Mucosa of rectum (tissue), 2 donors: Measurements from ENCODE around the gene CFAP58.

Source experiments
- H3K27ac ChIP-seq, 2 donors: one replicate each; pipeline ENCODE4 v1.7.0; 2013; ENCODE audit warnings: inconsistent platforms in 2 of 2, low read depth in 2 of 2, low read length in 2 of 2
- H3K27me3 ChIP-seq, 2 donors: one replicate each; pipeline ENCODE4 v1.7.0; 2013; ENCODE audit warnings: low read length in 2 of 2; ENCODE audit not compliant: control insufficient read depth in 2 of 2, insufficient read depth in 2 of 2
- H3K36me3 ChIP-seq, 2 donors: one replicate each; pipeline ENCODE4 v1.7.0; 2013; ENCODE audit warnings: low read length in 2 of 2; ENCODE audit not compliant: control insufficient read depth in 2 of 2, insufficient read depth in 2 of 2
- H3K4me1 ChIP-seq, 2 donors: one replicate each; pipeline ENCODE4 v1.7.0; 2013; ENCODE audit warnings: low read length in 2 of 2, mild to moderate bottlenecking in 1 of 2; ENCODE audit not compliant: control insufficient read depth in 2 of 2, insufficient read depth in 2 of 2
- H3K4me3 ChIP-seq, 2 donors: one replicate each; pipeline ENCODE4 v1.7.0; 2013; ENCODE audit warnings: low read length in 2 of 2
- H3K9ac ChIP-seq, 2 donors: one replicate each; pipeline ENCODE4 v1.7.0; 2013; ENCODE audit warnings: low read length in 2 of 2, low read depth in 1 of 2, mild to moderate bottlenecking in 1 of 2
- H3K9me3 ChIP-seq, 2 donors: one replicate each; pipeline ENCODE4 v1.7.0; 2013; ENCODE audit warnings: low read length in 2 of 2; ENCODE audit not compliant: control insufficient read depth in 2 of 2
- donor health status: healthy.
- donor health status: Normal muscosa, but diverticular disease.

CFAP58 gene

DNA sequence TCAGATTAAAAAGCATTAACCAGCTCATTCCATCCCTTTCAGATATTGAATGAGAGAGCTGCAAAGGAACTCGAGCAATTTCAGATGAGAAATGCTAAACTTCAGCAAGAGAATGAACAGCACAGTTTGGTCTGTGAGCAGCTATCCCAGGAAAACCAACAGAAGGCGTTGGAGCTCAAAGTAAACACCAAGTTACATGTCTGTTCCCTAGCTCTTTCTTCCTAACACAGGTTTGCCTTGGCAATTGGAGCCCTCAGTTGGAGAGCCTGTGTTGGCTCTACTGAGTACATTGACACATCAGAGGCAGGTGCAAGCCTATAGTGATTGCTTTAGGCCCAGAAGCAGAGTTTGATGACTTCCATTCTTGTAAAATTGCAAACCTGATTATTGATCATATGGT is 14.7 kb downstream of the CFAP58 start:
- no peaks in the 10 kb centered on the region for H3K4me1 ChIP-seq
- H3K9me3 ChIP-seq = peaks cover 0 to 2% of the 10 kb centered on the region in 2 donors
- peaks cover 3% of the 10 kb centered on the region in 2 donors for H3K27me3 ChIP-seq
- no peak overlapping the region for H3K4me3 ChIP-seq
- H3K36me3 ChIP-seq = no peaks in the 10 kb centered on the region
- no peak overlapping the region for H3K9ac ChIP-seq
- H3K27ac ChIP-seq = no peak overlapping the region

DNA sequence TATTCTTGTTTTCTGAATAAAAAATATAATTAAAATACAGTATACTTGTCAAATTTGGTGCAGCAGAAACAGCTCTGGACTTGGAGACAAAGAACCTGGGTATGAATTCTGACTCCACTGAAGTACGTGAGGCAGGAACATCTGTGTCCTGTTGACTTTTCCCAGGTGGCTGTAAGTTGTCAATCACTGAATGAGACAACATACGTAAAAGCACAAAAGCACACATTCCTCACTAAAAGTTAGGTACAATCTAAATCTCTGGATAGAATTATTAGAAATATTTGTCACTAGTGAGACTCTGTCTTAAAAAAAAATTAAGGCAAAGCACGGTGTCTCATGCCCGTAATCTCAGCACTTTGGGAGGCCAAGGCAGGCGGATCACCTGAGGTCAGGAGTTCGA is 18.1 kb downstream of the CFAP58 start:
- H3K9ac ChIP-seq = no peak overlapping the region
- no peaks in the 10 kb centered on the region for H3K36me3 ChIP-seq
- H3K4me3 ChIP-seq = no peak overlapping the region
- no peak overlapping the region for H3K27ac ChIP-seq
- peaks cover 0 to 2% of the 10 kb centered on the region in 2 donors for H3K9me3 ChIP-seq
- no peaks in the 10 kb centered on the region for H3K4me1 ChIP-seq
- peaks cover 0 to 3% of the 10 kb centered on the region in 2 donors for H3K27me3 ChIP-seq

DNA sequence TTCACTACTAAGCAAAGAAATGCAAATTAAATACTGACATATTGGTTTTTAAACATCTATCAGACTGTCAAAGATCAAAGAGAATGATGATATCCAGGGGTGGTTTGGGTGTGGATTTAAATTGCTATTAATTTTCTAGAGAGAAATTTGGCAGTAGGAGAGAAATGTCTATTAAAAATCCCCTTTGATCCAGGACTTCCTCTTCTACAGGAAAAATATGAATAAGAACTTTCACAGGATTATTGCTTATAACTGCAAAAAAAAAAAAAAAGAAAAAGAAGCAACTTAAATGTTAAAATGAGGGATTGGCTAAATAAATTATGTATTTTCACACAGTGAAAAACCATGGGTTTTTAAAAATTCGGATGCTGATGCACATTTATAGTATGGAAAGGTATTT is 21.0 kb downstream of the CFAP58 start:
- H3K9me3 ChIP-seq = peaks cover 0 to 2% of the 10 kb centered on the region in 2 donors
- no peaks in the 10 kb centered on the region for H3K36me3 ChIP-seq
- H3K27me3 ChIP-seq = no peaks in the 10 kb centered on the region
- no peak overlapping the region for H3K4me3 ChIP-seq
- no peak overlapping the region for H3K9ac ChIP-seq
- no peaks in the 10 kb centered on the region for H3K4me1 ChIP-seq
- no peak overlapping the region for H3K27ac ChIP-seq

DNA sequence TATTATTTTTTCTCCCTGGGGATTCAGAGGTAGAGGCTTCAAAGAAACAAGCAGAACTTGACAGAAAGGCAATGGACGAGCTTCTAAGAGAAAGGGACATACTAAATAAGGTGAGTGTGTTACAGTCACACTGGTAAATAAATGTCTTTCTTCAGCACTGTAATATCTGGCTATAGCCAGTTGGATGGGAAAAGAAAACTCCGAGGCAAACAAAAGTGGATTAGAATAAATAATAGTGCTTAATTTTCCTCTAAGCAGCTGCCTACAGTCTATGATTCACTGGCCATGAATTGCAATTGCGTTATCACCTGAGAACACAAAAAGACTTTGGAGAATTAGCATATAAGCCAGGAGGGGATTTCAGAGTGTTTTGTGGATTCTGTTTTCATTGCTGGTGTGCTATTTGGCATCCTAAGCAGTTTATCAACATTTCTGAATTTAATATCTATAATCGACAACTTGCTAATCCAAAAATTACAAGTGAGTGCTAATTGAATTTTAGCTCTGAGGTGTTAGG is 23.2 kb downstream of the CFAP58 start:
- Histone ChIP-seq H3K36me3 (no peaks in the 10 kb centered on the region), H3K9me3 (no peaks in the 10 kb centered on the region), H3K4me1 (no peaks in the 10 kb centered on the region), H3K27ac (no peak overlapping the region), H3K4me3 (no peak overlapping the region), H3K27me3 (no peaks in the 10 kb centered on the region), H3K9ac (no peak overlapping the region)

DNA sequence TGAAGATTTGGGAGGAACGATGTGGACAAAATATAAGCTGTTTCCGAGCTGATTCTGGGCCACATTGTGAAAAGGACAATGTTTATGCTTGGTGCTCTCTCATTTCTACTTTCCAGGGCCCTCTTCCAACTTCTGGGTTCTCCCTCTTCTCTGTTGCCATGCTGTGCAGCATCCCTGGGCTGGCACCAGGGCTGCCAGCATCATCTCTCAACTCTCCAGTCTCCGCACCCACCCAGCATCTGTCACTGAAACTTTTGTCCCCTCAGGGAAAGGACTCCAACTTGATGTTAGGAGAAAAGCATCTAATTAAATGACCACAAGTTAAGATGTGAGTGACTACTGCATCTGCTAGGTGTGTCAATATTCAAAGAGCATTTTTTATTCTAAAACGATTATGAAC is 26.7 kb downstream of the CFAP58 start:
- Histone ChIP-seq H3K4me3 (no peak overlapping the region), H3K27ac (no peak overlapping the region), H3K4me1 (no peaks in the 10 kb centered on the region), H3K9me3 (no peaks in the 10 kb centered on the region), H3K36me3 (no peaks in the 10 kb centered on the region), H3K27me3 (no peaks in the 10 kb centered on the region), H3K9ac (no peak overlapping the region)

DNA sequence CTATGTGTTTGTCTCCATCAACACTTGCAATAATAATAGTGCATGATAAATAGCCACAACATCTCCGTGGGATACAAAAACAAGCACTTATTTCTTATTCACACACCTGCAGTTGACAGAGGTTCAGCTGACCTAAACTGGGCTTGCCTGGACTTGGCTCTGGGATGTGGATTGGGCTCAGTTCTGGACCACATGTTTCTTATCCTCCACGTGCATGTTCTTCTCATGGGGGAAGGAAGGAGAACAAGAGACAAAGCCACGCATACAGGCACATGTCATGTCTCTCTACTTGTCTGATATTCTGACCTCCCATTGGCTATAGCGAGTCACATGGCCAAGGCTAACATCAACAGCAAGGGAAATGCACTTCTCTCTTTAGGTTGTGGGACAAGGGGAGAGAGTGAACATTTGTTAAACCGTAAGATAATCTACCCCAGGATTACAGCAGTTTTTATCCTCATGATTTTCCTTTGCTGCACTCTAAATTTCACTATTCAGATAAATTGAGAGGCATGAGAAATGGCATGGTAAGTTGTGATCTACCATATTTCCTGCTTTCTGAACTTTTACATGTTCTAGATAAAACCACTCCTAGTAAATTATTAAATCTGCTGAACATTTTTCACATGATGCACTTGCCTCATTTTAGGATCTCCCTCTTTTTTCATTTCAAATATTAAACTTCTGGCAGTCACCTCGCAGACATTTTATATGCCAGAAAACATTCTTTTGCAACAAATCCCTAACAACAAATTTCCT is 33.7 kb downstream of the CFAP58 start:
- no peaks in the 10 kb centered on the region for H3K4me1 ChIP-seq
- H3K27me3 ChIP-seq = peaks cover 0 to 2% of the 10 kb centered on the region in 2 donors
- no peak overlapping the region for H3K9ac ChIP-seq
- H3K27ac ChIP-seq = no peak overlapping the region
- no peaks in the 10 kb centered on the region for H3K9me3 ChIP-seq
- no peaks in the 10 kb centered on the region for H3K36me3 ChIP-seq
- H3K4me3 ChIP-seq = no peak overlapping the region

DNA sequence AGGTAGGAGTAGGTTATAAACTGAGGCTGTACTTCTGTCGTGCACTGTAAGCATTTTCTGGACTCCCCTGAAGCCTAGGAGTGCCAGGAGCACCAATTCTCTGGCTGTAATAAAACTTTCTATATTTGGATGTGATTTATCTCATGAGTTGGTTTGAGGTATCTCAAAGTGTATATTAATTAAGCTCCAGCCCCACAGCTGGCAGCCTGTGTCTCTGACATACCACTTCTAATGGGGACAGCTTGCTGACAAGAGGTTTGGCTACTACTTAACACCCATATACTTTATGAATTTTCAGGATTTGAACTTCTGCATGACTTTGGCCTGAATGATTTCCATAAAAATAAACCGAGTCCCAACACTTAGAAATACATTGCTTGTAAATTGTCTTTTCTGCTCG is 35.2 kb downstream of the CFAP58 start:
- no peak overlapping the region for H3K27ac ChIP-seq
- no peaks in the 10 kb centered on the region for H3K9me3 ChIP-seq
- H3K4me1 ChIP-seq = no peaks in the 10 kb centered on the region
- H3K36me3 ChIP-seq = no peaks in the 10 kb centered on the region
- H3K27me3 ChIP-seq = peaks cover 2 to 4% of the 10 kb centered on the region in 2 donors
- no peak overlapping the region for H3K9ac ChIP-seq
- H3K4me3 ChIP-seq = no peak overlapping the region

DNA sequence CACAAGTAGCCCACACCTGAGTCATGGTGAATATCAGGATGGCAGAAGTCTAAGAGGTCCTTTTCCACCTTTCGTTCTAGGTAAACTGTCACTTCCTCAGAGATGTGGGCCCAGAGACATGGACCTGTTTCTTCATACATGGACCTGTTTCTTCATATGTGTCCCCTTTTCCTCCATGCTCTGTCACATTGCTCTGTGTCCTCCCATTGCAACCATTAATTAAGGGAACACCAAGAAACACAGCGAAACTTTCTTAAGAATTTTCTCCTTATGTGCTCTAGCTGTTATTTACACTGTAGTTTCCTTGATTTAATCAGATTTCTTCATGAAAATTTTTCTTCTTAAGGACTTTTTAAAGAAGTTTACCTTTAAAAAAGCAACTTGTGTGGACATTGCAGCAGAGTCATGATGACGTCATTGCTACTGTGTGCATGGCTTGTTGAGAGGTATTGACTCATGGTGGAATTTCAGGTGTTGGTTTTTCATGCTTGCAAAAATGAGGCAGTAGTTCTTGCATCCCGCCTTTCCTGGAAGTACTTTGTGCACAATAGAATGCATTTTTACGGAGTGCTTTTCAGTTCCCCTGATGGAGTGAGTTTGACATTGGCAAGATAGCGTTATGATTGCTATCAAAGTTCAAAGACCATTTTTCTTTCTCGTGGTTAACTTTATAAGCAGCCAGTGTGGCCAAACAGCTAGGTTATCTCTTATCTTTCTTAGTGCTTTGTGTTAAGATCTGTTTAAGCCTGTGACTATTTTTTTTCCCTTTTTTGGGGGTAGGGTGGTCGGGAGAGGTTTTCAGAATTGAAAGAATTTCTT is 37.7 kb downstream of the CFAP58 start:
- H3K4me3 ChIP-seq = no peak overlapping the region
- H3K9ac ChIP-seq = no peak overlapping the region
- H3K9me3 ChIP-seq = no peaks in the 10 kb centered on the region
- H3K27me3 ChIP-seq = peaks cover 2 to 4% of the 10 kb centered on the region in 2 donors
- H3K36me3 ChIP-seq = no peaks in the 10 kb centered on the region
- no peaks in the 10 kb centered on the region for H3K4me1 ChIP-seq
- H3K27ac ChIP-seq = no peak overlapping the region

DNA sequence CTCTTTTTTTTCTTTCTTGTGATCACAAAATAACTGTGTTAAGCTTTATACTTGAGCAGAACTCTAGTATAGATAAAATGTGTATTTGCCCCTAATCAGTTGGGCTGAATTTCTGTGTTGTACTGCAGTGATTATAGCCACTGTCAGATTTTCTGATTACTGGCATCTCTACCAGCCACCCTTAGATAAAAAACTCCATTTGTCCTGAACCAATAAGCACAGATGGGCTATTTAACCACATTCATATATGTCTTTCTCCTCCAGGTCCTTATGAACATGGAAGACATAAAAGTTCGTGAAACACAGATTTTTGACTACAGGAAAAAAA is 38.3 kb downstream of the CFAP58 start:
- no peak overlapping the region for H3K4me3 ChIP-seq
- no peaks in the 10 kb centered on the region for H3K4me1 ChIP-seq
- no peaks in the 10 kb centered on the region for H3K9me3 ChIP-seq
- no peak overlapping the region for H3K9ac ChIP-seq
- no peaks in the 10 kb centered on the region for H3K36me3 ChIP-seq
- H3K27me3 ChIP-seq = peaks cover 2 to 4% of the 10 kb centered on the region in 2 donors
- no peak overlapping the region for H3K27ac ChIP-seq

DNA sequence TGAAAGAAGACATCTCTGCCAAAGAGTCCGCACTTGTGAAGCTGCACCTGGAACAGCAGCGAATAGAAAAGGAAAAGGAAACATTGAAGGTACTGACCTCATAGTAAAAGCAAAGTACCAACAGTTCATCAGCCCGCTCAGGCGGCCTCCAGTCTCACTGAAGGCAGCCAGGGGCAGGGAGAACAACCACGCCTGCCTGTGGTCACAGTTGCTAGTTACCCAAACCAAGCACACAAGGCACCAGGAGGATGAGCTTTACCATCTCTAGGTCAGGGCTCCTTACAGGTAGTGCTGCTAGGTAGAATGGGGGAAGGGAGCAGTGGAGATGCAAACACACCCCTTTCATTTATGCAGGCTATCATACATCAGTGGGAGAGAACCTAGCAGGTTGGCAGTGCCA is 39.8 kb downstream of the CFAP58 start:
- Histone ChIP-seq H3K27ac (no peak overlapping the region), H3K4me1 (no peaks in the 10 kb centered on the region), H3K9me3 (no peaks in the 10 kb centered on the region), H3K27me3 (peaks cover 2 to 4% of the 10 kb centered on the region in 2 donors), H3K36me3 (no peaks in the 10 kb centered on the region), H3K9ac (no peak overlapping the region), H3K4me3 (no peak overlapping the region)
